Measurements from ENCODE around the gene TMBIM4. TPM values are rescaled to one million over a fixed set of nuclear protein-coding genes. Genes with fewer than 3 reads are reported as not detected.
A peak's percentile ranks its signal among the peaks of the same experiment; 100 is the strongest.
"Not testable (repeated sequence)": the region's sequence is repeated elsewhere in the genome, so short reads cannot be mapped to it uniquely, and the experiment has no call there.

The TMBIM4 gene
- total RNA-seq, 1 donor from 2014 or later: 60.8 TPM

DNA sequence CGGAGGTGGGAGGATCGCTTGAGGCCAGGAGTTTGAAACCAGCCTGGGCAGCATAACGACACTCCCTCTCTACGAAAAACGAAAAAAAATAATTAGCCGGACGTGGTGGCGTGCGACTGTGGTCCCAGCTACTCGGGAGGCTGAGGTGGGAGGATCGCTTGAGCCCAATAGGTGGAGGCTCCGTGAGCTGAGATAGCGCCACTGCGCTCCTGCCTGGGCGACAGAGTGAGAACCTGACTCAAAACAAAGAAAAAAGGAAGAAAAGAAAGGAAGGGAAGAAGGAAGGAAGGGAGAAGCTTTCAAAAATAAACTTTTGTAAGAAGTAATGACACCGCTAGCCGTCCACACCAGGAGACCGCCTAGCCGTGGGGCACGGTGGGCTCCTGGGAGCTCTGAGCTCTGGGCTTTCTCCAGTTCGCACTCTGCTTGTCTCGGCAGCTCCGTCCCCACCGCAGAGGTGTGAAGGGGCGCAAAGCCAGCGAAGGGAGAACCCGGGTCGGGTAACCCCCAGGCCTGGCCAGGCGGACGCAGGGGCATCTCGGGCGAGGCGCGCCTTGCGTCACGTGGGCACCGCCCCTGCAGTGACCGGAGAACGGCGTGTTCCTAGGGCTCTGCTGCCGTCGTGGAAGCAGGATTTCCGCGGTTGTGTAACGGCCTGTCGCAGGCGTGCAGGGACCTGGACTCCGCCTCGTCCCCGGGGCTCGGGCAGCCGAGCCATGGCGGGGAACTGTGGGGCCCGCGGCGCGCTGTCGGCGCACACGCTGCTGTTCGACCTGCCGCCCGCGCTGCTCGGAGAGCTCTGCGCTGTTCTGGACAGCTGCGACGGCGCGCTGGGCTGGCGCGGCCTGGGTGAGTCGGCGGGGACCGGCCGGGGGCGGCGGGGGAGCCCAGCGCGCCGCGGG is 19.0 kb upstream of the TMBIM4 start, which contains the start of gene IRAK3:
TSS of gene IRAK3 (plus strand) at position 631 of the 902 bp plus-strand sequence. CDS start at position 717, 86 bp downstream.
- peak; percentile 94 for DNase-seq
- peak; percentile 96 for ATAC-seq (ENCODE audit: poor library complexity)
- intact Hi-C loops (cut with DNase I): no loop called here

DNA sequence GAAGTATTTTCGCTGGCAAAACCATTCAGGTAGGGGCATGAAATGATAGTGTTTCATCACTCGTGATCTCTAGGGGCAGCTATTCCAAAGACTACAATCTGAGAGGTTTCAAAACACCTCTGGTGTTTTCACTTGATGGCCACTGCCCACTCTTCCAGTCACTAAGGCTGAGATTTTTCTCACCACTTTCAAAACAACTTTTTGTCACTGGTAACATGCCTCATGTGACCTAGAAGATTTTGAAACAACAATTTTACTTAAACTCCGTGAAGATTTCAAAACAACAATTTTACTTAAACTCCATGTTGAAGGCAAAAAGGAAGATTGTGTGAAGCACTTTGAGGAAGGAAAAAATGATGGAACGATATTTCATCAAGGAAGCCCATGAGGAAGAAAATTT is 18.0 kb upstream of the TMBIM4 start:
- no peak for DNase-seq
- ATAC-seq (ENCODE audit: poor library complexity): no peak
- intact Hi-C loops (cut with DNase I): no loop called here

DNA sequence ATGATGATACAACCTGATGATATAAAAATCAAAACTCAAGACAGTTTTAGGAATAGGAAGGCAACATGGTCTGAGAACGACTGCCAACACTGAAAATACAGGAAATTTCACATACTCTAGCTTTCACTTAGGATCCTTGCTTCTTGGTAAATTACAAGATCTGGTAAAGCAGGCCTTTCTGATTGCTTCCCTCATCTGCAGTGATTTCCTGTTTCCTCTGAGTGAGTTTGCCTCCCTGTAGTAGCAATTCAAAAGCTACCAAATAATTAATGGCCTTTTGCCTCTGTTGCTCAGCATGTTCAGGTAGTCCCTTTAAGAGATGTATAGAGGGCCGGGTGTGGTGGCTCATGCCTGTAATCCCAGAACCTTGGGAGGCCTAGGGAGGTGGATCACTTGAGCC is 17.2 kb upstream of the TMBIM4 start:
- no peak for ATAC-seq (ENCODE audit: poor library complexity)
- intact Hi-C loops (cut with DNase I): no loop called here
- DNase-seq: no peak

DNA sequence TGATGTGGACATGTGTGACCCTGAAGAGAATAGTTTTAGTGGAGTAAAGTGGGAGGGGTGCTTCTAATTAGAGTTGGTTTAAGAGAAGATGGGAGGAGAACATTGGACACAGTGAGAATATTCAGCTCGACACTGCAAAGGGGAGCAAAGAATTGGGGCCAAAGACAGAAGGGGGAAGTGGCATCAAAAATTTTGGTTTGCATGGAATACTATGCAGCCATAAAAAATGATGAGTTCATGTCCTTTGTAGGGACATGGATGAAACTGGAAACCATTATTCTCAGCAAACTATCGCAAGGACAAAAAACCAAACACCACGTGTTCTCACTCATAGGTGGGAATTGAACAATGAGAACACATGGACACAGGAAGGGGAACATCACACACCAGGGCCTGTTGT is 15.0 kb upstream of the TMBIM4 start:
- DNase-seq; ATAC-seq (ENCODE audit: poor library complexity); intact Hi-C loops (cut with DNase I): not testable (repeated sequence)

DNA sequence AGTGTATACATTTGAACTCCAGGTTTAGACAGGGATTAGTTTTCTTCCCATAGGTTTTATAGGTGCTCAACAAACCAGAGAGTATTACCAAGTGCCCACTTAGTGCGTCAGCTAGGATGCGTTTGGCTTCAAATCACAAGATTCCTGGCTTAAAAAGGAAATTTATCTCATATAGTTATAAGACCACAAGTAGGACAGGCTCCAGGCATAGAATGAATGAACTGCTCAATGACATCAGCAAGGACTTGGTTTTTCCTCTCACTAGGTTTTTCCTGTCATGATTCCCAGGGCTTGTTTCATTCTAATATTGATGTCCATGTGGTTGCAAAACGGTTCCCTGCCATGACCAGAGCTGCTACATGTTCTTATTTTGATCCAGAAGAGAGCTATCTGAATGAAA is 13.2 kb upstream of the TMBIM4 start:
- DNase-seq (no peak), ATAC-seq (ENCODE audit: poor library complexity) (no peak)
- intact Hi-C loops (cut with DNase I): no loop called here

DNA sequence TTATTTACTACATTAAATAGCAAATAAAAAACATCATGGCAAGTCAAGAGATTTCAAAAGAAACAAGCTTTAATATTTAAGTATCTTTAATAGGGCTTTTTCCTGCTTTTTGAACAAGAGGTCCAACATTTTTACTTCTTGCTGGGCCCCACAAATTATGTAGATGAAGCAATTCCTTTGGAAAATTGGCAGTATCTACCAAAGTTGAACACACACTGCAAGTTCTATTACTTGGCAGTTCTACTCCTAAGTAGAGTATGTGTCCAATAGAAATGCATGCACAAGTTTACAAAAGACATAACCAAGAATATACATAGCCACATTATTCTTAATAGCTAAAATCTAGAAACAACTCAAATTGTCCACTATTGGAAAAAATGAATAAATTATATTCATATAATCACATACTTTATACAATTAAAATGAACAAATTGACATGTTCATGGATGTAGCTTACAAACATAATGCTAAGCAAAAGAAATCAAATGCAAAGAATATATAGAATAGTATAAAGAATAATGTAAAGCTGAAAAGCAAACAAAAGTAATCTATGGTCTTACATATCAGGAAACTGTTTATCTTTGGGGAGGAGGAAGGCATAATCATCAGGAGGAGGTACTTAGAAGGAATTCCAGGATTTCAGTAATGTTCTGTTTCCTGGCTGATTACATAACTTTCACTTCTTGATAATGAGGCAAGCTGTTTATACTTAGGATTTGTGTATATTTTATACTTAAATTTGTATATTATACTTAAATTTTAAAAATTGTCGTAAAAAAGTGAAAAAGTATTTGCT is 6.5 kb upstream of the TMBIM4 start:
- ATAC-seq (ENCODE audit: poor library complexity) (no peak), DNase-seq (no peak)
- intact Hi-C loops (cut with DNase I): no loop called here

DNA sequence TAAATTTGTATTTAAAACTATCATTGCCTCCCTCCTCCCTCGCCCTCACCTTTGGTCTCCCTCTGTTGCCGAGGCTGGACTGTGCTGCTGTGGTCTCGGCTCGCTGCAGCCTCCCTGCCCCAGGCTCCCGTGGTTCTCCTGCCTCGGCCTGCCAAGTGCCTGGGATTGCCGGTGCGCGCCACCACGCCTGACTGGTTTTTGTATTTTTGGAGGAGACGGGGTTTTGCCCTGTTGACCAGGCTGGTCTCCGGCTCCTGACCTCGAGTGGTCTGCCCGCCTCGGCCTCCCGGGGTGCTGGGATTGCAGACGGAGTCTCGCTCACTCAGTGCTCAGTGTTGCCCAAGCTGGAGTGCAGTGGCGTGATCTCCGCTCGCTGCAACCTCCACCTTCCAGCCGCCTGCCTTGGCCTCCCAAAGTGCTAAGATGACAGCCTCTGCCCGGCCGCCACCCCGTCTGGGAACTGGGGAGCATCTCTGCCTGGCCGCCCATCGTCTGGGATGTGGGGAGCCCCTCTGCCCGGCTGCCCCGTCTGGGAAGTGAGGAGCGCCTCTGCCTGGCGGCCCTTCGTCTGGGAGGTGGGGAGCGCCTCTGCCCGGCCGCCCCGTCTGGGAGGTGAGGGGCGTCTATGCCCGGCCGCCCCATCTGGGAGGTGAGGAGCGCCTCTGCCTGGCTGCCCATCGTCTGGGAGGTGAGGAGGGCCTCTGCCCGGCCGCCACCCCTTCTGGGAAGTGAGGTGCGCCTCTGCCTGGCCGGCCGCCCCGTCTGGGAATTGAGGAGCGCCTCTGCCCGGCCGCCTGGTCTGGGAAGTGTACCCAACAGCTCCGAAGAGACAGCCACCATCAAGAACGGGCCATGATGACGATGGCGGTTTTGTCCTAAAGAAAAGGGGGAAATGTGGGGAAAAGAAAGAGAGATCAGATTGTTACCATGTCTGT is 4.9 kb upstream of the TMBIM4 start:
- DNase-seq; intact Hi-C loops (cut with DNase I); ATAC-seq (ENCODE audit: poor library complexity): not testable (repeated sequence)

DNA sequence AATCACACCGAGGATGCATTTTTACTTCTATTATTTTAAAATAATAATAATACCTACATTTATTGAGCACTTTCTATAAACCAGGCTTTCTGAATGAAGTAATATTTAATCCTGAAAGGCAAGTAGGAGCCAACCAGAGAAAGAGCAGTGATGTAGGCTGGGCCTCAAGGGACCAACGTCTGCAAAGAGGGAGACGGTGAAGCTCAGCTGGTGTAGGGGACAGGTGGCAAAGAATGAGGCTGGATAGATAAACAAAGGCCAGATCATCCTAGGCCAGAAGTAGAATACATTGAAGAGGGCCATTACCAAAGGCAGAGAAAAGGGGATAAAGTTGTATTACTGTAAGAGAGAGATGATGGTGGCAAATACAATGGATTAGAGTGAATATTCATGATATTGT is 810 bp upstream of the TMBIM4 start:
- DNase-seq: no peak
- no peak for ATAC-seq (ENCODE audit: poor library complexity)
- intact Hi-C loops (cut with DNase I): no loop called here

DNA sequence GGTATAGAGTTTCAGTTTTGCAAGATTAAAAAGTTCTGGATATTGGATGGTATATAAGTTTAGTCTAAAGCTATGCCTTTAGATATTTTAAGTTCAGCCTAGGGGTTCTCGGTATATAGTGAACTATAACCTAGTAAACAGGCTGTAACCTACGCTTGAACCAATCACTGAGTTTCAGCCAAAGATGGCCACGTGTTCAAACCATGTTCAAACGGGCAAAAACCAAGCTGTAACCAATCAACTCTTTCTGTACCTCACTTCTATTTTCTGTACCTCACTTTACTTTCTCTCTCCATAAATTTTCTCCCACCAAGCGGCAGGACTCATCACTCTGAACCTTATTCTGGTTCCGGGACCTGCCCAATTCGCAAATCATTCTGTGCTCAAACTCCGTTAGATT is 1.4 kb downstream of the TMBIM4 start:
- intact Hi-C loops (cut with DNase I): no loop called here
- DNase-seq (no peak), ATAC-seq (ENCODE audit: poor library complexity) (no peak)

DNA sequence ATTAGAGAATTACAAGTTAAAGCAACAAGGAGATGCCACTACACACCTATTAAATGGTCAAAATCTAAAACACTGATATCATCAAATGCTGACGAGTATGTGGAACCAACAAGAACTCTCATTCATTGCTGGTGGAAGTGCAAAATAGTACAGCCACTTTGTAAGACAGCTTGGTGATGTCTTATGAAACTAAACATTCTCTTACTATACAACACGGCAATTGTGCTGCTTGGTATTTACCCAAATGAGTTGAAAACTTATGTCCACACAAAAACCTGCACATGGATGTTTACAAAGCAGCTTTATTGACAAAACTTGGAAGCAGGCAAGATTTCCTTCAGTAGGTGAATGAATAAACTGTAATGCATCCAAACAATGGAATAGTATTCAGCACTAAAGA is 3.2 kb downstream of the TMBIM4 start:
- ATAC-seq (ENCODE audit: poor library complexity) (no peak), DNase-seq (no peak)
- intact Hi-C loops (cut with DNase I): no loop called here

DNA sequence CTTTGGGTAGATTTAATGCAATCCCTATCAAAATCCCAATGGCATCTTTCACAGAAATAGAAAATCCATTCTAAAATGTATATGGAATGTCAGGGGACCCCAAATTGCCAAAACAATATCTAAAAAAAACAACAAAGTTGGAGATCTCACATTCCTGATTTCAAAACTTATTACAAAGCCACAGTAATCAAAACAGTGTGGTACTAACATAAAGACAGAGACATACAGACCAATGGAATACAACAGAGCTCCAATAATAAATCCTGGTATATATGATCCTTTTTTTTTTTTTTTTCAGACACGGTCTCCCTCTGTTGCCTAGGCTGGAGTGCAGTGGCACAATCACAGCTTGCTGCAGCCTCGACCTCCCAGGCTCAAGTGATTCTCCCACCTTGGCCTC is 4.7 kb downstream of the TMBIM4 start:
- intact Hi-C loops (cut with DNase I): no loop called here
- ATAC-seq (ENCODE audit: poor library complexity): no peak
- no peak for DNase-seq

DNA sequence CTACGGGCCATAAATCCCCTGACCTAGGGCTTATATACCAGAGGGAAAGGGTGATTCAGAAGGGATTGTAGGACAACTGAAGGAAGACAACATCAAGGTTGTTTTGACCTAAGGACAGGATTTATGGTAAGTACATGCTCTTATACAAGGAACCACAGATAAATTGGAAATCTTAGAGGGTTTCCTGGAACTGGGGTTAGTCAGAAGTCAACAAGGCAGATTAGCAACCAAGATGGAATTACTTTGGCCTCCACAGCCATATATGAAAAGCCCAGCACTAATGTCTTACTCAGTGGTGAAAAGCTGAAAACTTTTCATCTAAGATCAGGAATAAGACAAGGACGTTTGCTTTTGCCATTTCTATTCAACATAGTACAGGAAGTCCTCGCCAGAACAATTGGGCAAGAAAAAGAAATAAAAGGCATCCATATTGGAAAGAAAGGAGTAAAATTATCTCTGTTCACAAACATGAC is 5.4 kb downstream of the TMBIM4 start:
- ATAC-seq (ENCODE audit: poor library complexity): no peak

DNA sequence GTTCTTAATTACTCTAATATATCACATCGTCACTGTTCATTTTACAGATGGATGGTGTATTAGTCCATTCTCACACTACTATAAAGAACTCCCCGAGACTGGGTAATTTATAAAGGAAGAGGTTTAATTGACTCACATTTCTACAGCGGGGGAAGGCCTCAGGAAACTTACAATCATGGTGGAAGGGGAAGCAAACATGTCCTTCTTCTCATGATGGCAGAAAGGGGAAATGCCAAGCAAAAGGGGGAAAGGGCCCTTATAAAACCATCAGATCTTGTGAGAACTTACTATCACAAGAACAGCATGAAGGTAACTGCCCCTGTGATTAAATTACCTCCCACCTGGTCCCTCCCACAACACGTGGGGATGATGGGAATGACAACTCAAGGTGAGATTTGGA is 6.5 kb downstream of the TMBIM4 start:
- no peak for ATAC-seq (ENCODE audit: poor library complexity)
- DNase-seq: no peak
- intact Hi-C loops (cut with DNase I): no loop called here

More for the DNA sequence above, 5.4 kb downstream of the TMBIM4 start:
- intact Hi-C loops (cut with DNase I): no loop called here
- DNase-seq: no peak

DNA sequence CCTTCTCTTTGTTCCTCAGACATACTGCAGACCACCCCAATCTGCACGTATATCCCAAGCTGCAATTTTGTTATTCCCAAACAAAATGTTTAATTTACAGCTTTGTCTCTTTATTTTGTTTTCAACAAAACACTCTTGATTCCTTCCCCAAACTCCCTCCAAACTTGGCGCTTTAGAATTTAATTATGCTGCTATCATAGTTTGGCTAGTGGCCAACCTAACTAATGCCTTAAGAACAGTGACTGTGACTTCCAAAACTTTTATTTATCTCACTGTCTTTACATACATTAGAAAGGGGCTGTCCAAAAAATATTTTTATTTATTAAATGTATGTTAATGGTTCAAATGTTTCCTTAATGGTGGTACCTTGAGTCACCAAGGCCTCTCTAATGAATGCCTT is 7.1 kb downstream of the TMBIM4 start:
- no peak for DNase-seq
- intact Hi-C loops (cut with DNase I): no loop called here
- ATAC-seq (ENCODE audit: poor library complexity): no peak

DNA sequence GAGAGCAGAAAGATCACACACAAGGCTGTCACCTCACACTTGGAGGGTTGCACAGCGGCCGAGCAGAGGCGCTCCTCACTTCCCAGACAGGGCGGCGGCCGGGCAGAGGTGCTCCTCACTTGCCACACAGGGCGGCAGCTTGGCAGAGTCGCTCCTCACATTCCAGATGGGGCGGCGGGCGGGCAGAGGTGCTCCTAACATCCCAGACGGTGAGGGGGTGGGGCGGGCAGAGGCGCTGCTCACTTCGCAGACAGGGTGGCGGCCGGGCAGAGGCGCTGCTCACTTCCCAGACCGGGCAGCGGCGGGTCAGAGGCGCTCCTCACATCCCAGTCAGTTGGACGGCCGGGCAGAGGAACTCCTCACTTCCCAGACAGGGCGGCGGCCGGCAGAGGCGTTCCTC is 9.1 kb downstream of the TMBIM4 start:
- intact Hi-C loops (cut with DNase I): no loop called here
- ATAC-seq (ENCODE audit: poor library complexity) (no peak), DNase-seq (no peak)

DNA sequence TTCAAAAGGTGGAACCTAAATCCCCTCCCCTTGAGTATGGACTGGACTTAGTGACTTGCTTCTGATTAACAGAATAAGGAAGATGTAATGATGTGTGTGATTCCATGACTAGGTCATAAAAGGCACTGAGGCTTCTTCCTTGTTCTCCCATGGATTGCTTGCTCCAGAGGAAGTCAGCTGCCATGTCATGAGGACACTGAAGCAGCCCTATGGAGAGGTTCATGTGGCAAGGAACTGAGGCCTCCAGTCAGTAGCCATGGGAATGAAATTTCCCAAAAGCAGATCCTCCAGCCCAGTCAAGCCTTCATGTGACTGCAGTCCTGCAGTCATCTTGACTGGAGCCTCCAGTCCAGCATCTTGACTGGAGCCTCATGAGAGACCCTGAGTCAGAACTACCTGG is 10.7 kb downstream of the TMBIM4 start:
- DNase-seq (no peak), ATAC-seq (ENCODE audit: poor library complexity) (no peak)
- intact Hi-C loops (cut with DNase I): no loop called here

DNA sequence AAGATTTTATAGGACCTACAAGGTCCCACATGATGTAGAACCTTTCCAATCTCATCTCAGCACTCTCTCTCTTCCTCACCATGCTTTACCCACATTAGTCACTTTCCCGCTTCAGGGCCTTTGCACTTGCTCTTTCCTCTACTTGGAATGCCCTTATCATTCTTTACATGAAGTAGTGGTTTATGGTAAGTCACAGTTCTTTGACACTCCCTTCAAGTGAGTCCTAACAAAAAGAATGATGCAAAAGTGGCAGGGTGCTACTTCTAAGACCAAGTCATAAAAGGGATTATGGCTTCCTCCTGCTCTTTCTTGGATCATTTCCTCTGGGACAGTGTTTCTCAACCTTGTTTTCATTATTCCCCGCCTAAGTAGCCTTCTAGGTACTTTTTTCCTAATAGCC is 13.1 kb downstream of the TMBIM4 start:
- DNase-seq: no peak
- intact Hi-C loops (cut with DNase I): no loop called here
- no peak for ATAC-seq (ENCODE audit: poor library complexity)

DNA sequence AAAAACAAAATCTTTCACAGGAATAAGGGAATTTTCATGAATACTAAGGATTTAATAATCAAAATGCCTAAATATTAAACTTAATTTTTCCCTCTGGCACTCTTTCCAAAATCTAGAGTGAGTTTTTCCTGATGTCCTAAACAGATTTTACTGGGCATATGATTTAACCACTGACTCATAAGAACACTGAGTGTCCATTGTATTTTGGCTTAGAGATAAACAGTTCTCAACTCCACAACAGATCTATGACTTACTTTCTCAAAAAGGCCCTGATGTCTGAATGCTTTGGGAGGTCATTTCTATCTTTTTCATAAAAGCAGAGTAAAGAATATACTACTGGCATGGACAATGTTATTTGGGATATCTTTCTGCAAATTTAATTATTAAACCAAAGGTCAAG is 15.0 kb downstream of the TMBIM4 start:
- ATAC-seq (ENCODE audit: poor library complexity) (no peak), DNase-seq (no peak)
- intact Hi-C loops (cut with DNase I): no loop called here

DNA sequence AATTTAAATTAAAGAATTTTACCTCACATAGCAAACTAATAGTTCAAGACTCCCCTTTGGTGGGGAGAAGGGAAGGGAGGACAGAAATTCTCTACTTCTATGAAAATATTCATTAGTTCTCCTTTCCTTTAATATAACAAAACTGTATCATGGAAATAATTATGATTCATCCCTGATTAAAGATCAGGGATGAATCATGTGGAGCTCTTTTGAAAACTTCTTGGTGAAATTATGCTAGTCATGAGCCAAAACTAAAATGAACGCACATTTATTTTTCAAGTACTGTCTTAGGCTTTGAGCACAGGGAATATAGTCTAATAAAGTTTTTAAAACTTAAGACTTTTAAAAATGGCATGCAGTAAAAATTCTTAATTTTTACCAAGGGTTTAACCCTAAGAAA is 17.1 kb downstream of the TMBIM4 start:
- DNase-seq (no peak), ATAC-seq (ENCODE audit: poor library complexity) (no peak)
- intact Hi-C loops (cut with DNase I): no loop called here
